Common myeloid progenitor, CD34-positive (primary cell): Measurements from ENCODE around the gene COL4A2.

ENCODE experiments used
- CTCF ChIA-PET: fragments of 350-600 bp; sonication (Branson Sonifier 250); formaldehyde crosslinking; loops from one replicate; lab custom pipeline; 2021; ENCODE audit warnings: antibody characterized with exemption; lab: Charles Lee
- POLR2A ChIA-PET: fragments of 350-600 bp; sonication (Branson Sonifier 250); formaldehyde crosslinking; loops from one replicate; lab custom pipeline; 2021; ENCODE audit warnings: antibody characterized with exemption; lab: Charles Lee
- DNase-seq, 3 donors: peaks; one replicate each; pipeline versions ENCODE4 v3.0.0 to v3.0.0-alpha.2; 2013
- H3K27ac ChIP-seq, 2 experiments: 1 replicate in 1 of 2; 2 replicates in 1 of 2; pipeline ENCODE4 v1.7.0; 2013; ENCODE audit warnings: inconsistent platforms in 2 of 2, low read length in 2 of 2, mild to moderate bottlenecking in 2 of 2, low read depth in 1 of 2, moderate library complexity in 1 of 2; ENCODE audit not compliant: severe bottlenecking in 2 of 2, insufficient read depth in 1 of 2, poor library complexity in 1 of 2
- H3K27me3 ChIP-seq, 5 experiments: replicated peaks in 2 of 5; 1 replicate in 3 of 5; 2 replicates in 2 of 5; pipeline versions ENCODE4 v1.6.1 to v1.7.0; 2013; ENCODE audit warnings: low read length in 4 of 5, mild to moderate bottlenecking in 2 of 5, moderate library complexity in 2 of 5, inconsistent platforms in 1 of 5; ENCODE audit not compliant: insufficient read depth in 5 of 5, control insufficient read depth in 4 of 5
- H3K36me3 ChIP-seq, 4 experiments: 1 replicate in 2 of 4; 2 replicates in 2 of 4; pipeline versions ENCODE4 v1.6.1 to v1.7.0; 2013; ENCODE audit warnings: low read length in 3 of 4, control low read depth in 1 of 4, mild to moderate bottlenecking in 1 of 4; ENCODE audit not compliant: control insufficient read depth in 4 of 4, insufficient read depth in 4 of 4
- H3K4me1 ChIP-seq, 4 experiments: 1 replicate in 3 of 4; 2 replicates in 1 of 4; pipeline versions ENCODE4 v1.6.1 to v1.7.1; 2013; ENCODE audit warnings: low read length in 3 of 4, mild to moderate bottlenecking in 3 of 4, control low read depth in 1 of 4, inconsistent platforms in 1 of 4, moderate library complexity in 1 of 4; ENCODE audit not compliant: control insufficient read depth in 4 of 4, insufficient read depth in 4 of 4; ENCODE audit errors: control extremely low read depth in 1 of 4
- H3K4me3 ChIP-seq, 7 experiments: 1 replicate in 4 of 7; 2 replicates in 3 of 7; pipeline versions ENCODE4 v1.5.1 to v1.7.0; 2013; ENCODE audit warnings: mild to moderate bottlenecking in 7 of 7, low read length in 6 of 7, moderate library complexity in 6 of 7, inconsistent platforms in 2 of 7, low read depth in 2 of 7, control low read depth in 1 of 7; ENCODE audit not compliant: insufficient read depth in 4 of 7, control insufficient read depth in 1 of 7; ENCODE audit errors: extremely low read depth in 1 of 7
- H3K9me3 ChIP-seq, 5 experiments: 1 replicate in 4 of 5; 2 replicates in 1 of 5; pipeline versions ENCODE4 v1.6.1 to v1.7.1; 2013; ENCODE audit warnings: low read length in 4 of 5, mild to moderate bottlenecking in 2 of 5, inconsistent platforms in 1 of 5, low read depth in 1 of 5, moderate library complexity in 1 of 5; ENCODE audit not compliant: control insufficient read depth in 4 of 5, insufficient read depth in 2 of 5; ENCODE audit errors: control extremely low read depth in 1 of 5
- WGBS: methylation state at CpG from one replicate; pipeline ENCODE4 v1.1.5; 2013; ENCODE audit not compliant: insufficient coverage; 5-methylcytosine and 5-hydroxymethylcytosine counted together

Gene COL4A2

GRCh38 chr13:110283736-110284517, 23.2 kb upstream of the COL4A2 start:
- Histone ChIP-seq H3K9me3 (peaks cover 0 to 12% (median 0%) of the 10 kb centered on the region in 5 experiments), H3K36me3 (no peaks in the 10 kb centered on the region), H3K27ac (no peak overlapping the region), H3K4me1 (no peaks in the 10 kb centered on the region), H3K4me3 (no peak overlapping the region), H3K27me3 (peaks cover 0 to 33% (median 2%) of the 10 kb centered on the region in 5 experiments)
- ChIA-PET CTCF (interaction anchor here (1.1 to 1.3 kb wide), 2 partner anchors 19 to 22 kb away, joined by 3 read pairs; no protein-coding TSS in a partner anchor), POLR2A (no interaction called here)
- 96% methylated on average over 3 of the region's 7 CpGs for WGBS
- DNase-seq = no peak

GRCh38 chr13:110284779-110285484, 22.2 kb upstream of the COL4A2 start:
- H3K9me3 ChIP-seq = peaks cover 0 to 12% (median 0%) of the 10 kb centered on the region in 5 experiments
- no peaks in the 10 kb centered on the region for H3K36me3 ChIP-seq
- no peak for DNase-seq
- WGBS = 92% methylated on average over 9 of the region's 11 CpGs
- POLR2A ChIA-PET = no interaction called here
- H3K4me1 ChIP-seq = no peaks in the 10 kb centered on the region
- H3K27ac ChIP-seq = no peak overlapping the region
- CTCF ChIA-PET = interaction anchor here (1.1 kb wide), 1 partner anchor 21 kb away, joined by 3 read pairs; no protein-coding TSS in a partner anchor
- H3K4me3 ChIP-seq = no peak overlapping the region
- peaks cover 0 to 38% (median 4%) of the 10 kb centered on the region in 5 experiments for H3K27me3 ChIP-seq

DNA sequence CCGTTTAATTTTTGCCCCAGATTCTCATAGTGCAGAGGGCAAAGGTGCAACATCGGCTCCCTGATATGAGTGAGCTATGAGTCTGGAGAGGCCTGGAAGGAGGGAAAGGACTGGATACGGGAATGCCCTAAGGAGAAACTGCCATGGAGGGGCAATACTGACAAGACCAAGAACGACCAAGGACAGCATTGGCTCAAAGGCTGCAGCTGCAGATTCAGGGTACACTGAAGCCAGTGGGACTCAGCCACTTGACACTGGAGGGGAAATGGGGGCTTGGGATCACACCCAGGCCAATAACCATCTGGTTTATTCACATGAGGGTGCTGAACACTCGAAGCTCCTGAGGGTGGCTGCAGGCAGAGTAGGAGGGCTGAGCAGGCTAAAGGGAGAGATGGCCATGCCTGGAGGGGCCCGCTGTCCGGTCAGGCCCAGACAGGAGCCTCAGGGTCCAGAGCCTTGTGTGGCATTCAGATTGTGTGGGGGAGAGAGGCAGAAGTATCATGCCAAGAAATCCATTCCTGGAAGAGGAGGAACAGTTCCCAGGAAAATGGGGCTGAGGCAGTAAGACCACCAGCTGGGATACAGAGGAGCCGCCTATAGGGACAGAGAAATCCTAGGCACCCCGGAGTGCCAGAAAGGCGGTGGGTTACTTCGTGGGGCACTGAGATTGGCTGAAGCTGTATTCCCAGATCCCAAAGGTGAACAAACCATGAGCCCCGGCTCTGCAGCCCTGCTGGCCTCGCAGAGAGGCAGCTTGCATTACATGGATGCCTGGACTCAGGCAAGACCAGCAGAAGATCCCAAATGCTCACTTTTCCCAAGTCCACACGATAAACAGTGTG, 20.9 kb upstream of the COL4A2 start:
- no peaks in the 10 kb centered on the region for H3K36me3 ChIP-seq
- peaks cover 0 to 12% (median 0%) of the 10 kb centered on the region in 5 experiments for H3K9me3 ChIP-seq
- WGBS = 88% methylated on average over 12 of the region's 14 CpGs
- CTCF ChIA-PET = no interaction called here
- peaks cover 0 to 47% (median 5%) of the 10 kb centered on the region in 5 experiments for H3K27me3 ChIP-seq
- no peak overlapping the region for H3K27ac ChIP-seq
- POLR2A ChIA-PET = no interaction called here
- no peaks in the 10 kb centered on the region for H3K4me1 ChIP-seq
- no peak overlapping the region for H3K4me3 ChIP-seq
- DNase-seq = no peak

GRCh38 chr13:110286833-110287819, 20.0 kb upstream of the COL4A2 start:
- Histone ChIP-seq H3K27me3 (peaks cover 0 to 55% (median 9%) of the 10 kb centered on the region in 5 experiments), H3K4me3 (no peak overlapping the region), H3K36me3 (no peaks in the 10 kb centered on the region), H3K9me3 (peaks cover 0 to 5% (median 0%) of the 10 kb centered on the region in 5 experiments), H3K4me1 (no peaks in the 10 kb centered on the region), H3K27ac (no peak overlapping the region)
- ChIA-PET CTCF (no interaction called here), POLR2A (no interaction called here)
- 88% methylated on average over 17 of the region's 21 CpGs for WGBS
- no peak for DNase-seq

DNA sequence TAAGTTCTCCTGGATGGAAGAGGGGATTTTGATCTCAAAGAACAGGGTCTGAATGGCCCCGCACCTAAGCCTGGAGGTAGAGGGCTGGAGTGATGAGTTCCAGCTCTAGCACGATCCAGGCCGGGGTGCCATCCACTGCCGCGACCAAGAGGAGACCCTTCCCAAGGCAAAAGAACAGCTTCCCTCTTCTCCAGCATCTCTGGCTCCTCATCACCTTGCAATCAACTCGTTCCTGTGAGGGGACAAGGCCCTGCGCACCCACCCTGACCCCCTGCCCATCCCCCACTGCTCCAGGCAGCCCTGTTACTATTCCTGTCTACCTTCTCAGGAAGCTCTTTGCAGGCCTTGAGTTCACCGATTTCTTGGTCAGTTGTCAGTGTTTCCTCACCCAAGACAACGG, 17.9 kb upstream of the COL4A2 start:
- no peaks in the 10 kb centered on the region for H3K36me3 ChIP-seq
- CTCF ChIA-PET = no interaction called here
- no peaks in the 10 kb centered on the region for H3K9me3 ChIP-seq
- POLR2A ChIA-PET = no interaction called here
- H3K27ac ChIP-seq = no peak overlapping the region
- H3K4me1 ChIP-seq = no peaks in the 10 kb centered on the region
- H3K4me3 ChIP-seq = no peak overlapping the region
- peaks cover 2 to 70% (median 11%) of the 10 kb centered on the region in 5 experiments for H3K27me3 ChIP-seq
- WGBS = 92% methylated on average over 9 of the region's 9 CpGs
- DNase-seq = no peak

DNA sequence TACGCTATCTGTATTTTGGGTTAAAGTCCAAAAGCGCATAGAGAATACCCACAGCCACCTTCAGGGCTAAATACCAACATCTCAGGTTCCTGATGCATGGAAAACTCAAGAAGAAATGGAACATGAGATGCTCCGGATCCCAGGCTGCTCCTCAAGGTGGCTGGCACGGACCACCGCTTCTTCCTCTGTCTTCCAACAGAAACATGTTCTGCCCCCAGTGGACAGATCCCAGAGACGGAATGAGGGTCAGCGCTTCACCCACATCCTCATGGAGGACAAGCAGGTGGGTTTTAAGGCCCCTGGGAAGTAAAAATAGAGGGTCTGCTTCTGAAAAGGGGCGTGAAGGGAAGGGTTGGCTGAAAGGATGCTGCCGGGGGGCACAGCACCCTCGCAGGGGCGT, 17.4 kb upstream of the COL4A2 start:
- Histone ChIP-seq H3K4me3 (no peak overlapping the region), H3K27me3 (peaks cover 2 to 74% (median 11%) of the 10 kb centered on the region in 5 experiments), H3K4me1 (no peaks in the 10 kb centered on the region), H3K27ac (no peak overlapping the region), H3K9me3 (no peaks in the 10 kb centered on the region), H3K36me3 (no peaks in the 10 kb centered on the region)
- 93% methylated on average over 11 of the region's 11 CpGs for WGBS
- ChIA-PET POLR2A (no interaction called here), CTCF (no interaction called here)
- no peak for DNase-seq
